NCI-H2227 treated with DMSO at 0.1 percent for 48 hours (cell line): Measurements from ENCODE around the gene NSMF.
A peak's percentile ranks its signal among the peaks of the same experiment; 100 is the strongest.

ENCODE experiments used
- DNase-seq: peaks from one replicate; lab custom pipeline; 2025; lab: John Stamatoyannopoulos, UW

NSMF gene

GRCh38 chr9:137430723-137431415 lies 28.3 kb downstream of the NSMF start:
- no peak for DNase-seq

GRCh38 chr9:137429974-137430722 lies 29.0 kb downstream of the NSMF start:
- no peak for DNase-seq

- no peak for DNase-seq
Observed at GRCh38 chr9:137429546-137429890, 29.6 kb downstream of the NSMF start.

GRCh38 chr9:137428841-137429545 lies 30.1 kb downstream of the NSMF start:
- no peak for DNase-seq

- no peak for DNase-seq
Observed at GRCh38 chr9:137428311-137428630, 30.9 kb downstream of the NSMF start.

- no peak for DNase-seq
Observed at GRCh38 chr9:137427454-137428310, 31.5 kb downstream of the NSMF start.

GRCh38 chr9:137426018-137426681 lies 33.0 kb downstream of the NSMF start:
- DNase-seq: no peak

- no peak for DNase-seq
Observed at GRCh38 chr9:137423514-137424291, 35.4 kb downstream of the NSMF start.

- peak; percentile 81 for DNase-seq
Observed at GRCh38 chr9:137422604-137423513, 36.3 kb downstream of the NSMF start, which contains the start of the genes EXD3 and NOXA1. Gene EXD3 (minus strand): TSS chr9:137423162. CDS start chr9:137395357, 27,805 bp downstream. Gene NOXA1 (plus strand): TSS chr9:137423393. CDS start chr9:137423530, 137 bp downstream.

GRCh38 chr9:137421838-137422603 lies 37.1 kb downstream of the NSMF start:
- no peak for DNase-seq

GRCh38 chr9:137417161-137418021 lies 41.7 kb downstream of the NSMF start:
- DNase-seq: no peak

- no peak for DNase-seq
Observed at GRCh38 chr9:137416563-137417151, 42.5 kb downstream of the NSMF start.

GRCh38 chr9:137416006-137416562 lies 43.0 kb downstream of the NSMF start:
- DNase-seq: no peak

- DNase-seq: no peak
Observed at GRCh38 chr9:137415451-137415850, 43.7 kb downstream of the NSMF start.

GRCh38 chr9:137412431-137412830 lies 46.7 kb downstream of the NSMF start:
- DNase-seq: no peak

- no peak for DNase-seq
Observed at GRCh38 chr9:137411645-137412380, 47.3 kb downstream of the NSMF start.
